ENCODE results near the gene PLCD3. TPM values are rescaled to one million over a fixed set of nuclear protein-coding genes. Genes with fewer than 3 reads are reported as not detected.

PLCD3 gene
- total and polyA plus RNA-seq, 2 of the 13 experiments (the other 11 are each of a cell fraction or from before 2014, with no cell fraction given) = 11.3 to 39.1 TPM

- TF ChIP-seq, protein P1, sequence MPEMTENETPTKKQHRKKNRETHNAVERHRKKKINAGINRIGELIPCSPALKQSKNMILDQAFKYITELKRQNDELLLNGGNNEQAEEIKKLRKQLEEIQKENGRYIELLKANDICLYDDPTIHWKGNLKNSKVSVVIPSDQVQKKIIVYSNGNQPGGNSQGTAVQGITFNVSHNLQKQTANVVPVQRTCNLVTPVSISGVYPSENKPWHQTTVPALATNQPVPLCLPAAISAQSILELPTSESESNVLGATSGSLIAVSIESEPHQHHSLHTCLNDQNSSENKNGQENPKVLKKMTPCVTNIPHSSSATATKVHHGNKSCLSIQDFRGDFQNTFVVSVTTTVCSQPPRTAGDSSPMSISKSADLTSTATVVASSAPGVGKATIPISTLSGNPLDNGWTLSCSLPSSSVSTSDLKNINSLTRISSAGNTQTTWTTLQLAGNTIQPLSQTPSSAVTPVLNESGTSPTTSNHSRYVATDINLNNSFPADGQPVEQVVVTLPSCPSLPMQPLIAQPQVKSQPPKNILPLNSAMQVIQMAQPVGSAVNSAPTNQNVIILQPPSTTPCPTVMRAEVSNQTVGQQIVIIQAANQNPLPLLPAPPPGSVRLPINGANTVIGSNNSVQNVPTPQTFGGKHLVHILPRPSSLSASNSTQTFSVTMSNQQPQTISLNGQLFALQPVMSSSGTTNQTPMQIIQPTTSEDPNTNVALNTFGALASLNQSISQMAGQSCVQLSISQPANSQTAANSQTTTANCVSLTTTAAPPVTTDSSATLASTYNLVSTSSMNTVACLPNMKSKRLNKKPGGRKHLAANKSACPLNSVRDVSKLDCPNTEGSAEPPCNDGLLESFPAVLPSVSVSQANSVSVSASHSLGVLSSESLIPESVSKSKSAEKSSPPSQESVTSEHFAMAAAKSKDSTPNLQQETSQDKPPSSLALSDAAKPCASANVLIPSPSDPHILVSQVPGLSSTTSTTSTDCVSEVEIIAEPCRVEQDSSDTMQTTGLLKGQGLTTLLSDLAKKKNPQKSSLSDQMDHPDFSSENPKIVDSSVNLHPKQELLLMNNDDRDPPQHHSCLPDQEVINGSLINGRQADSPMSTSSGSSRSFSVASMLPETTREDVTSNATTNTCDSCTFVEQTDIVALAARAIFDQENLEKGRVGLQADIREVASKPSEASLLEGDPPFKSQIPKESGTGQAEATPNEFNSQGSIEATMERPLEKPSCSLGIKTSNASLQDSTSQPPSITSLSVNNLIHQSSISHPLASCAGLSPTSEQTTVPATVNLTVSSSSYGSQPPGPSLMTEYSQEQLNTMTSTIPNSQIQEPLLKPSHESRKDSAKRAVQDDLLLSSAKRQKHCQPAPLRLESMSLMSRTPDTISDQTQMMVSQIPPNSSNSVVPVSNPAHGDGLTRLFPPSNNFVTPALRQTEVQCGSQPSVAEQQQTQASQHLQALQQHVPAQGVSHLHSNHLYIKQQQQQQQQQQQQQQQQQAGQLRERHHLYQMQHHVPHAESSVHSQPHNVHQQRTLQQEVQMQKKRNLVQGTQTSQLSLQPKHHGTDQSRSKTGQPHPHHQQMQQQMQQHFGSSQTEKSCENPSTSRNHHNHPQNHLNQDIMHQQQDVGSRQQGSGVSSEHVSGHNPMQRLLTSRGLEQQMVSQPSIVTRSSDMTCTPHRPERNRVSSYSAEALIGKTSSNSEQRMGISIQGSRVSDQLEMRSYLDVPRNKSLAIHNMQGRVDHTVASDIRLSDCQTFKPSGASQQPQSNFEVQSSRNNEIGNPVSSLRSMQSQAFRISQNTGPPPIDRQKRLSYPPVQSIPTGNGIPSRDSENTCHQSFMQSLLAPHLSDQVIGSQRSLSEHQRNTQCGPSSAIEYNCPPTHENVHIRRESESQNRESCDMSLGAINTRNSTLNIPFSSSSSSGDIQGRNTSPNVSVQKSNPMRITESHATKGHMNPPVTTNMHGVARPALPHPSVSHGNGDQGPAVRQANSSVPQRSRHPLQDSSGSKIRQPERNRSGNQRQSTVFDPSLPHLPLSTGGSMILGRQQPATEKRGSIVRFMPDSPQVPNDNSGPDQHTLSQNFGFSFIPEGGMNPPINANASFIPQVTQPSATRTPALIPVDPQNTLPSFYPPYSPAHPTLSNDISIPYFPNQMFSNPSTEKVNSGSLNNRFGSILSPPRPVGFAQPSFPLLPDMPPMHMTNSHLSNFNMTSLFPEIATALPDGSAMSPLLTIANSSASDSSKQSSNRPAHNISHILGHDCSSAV (CRISPR knock-in tag; IDR thresholded peaks at IDR 0.05; ENCODE audit: borderline replicate concordance) = no peak
- TF ChIP-seq TRIM24 (CRISPR knock-in tag; IDR thresholded peaks at IDR 0.05) (no peak), ARNT (IDR thresholded peaks at IDR 0.05) (no peak), ELF4 (CRISPR knock-in tag; IDR thresholded peaks at IDR 0.05; ENCODE audit: borderline replicate concordance) (no peak), SALL2 (CRISPR knock-in tag; IDR thresholded peaks at IDR 0.05) (no peak; the same call in 1 of the 2 replicates), KAT7 (CRISPR knock-in tag; IDR thresholded peaks at IDR 0.05; ENCODE audit: borderline replicate concordance) (no peak), RXRB (CRISPR knock-in tag; IDR thresholded peaks at IDR 0.05; ENCODE audit: borderline replicate concordance) (peak; percentile 80), KMT2B (CRISPR knock-in tag; IDR thresholded peaks at IDR 0.05) (peak; percentile 52; the same call in 1 of the 2 replicates), ZFP91 (CRISPR knock-in tag; IDR thresholded peaks at IDR 0.05; ENCODE audit: borderline replicate concordance) (no peak; the same call in 1 of the 2 replicates), PRDM15 (CRISPR knock-in tag; IDR thresholded peaks at IDR 0.05) (no peak), KDM4B (CRISPR knock-in tag; IDR thresholded peaks at IDR 0.05) (0 out of 2 replicates have a peak, but pooled peaks have one; percentile 43), ZSCAN21 (CRISPR knock-in tag; IDR thresholded peaks at IDR 0.05; ENCODE audit: borderline replicate concordance) (no peak; the same call in 1 of the 2 replicates)
- TF ChIP-seq, protein P2, sequence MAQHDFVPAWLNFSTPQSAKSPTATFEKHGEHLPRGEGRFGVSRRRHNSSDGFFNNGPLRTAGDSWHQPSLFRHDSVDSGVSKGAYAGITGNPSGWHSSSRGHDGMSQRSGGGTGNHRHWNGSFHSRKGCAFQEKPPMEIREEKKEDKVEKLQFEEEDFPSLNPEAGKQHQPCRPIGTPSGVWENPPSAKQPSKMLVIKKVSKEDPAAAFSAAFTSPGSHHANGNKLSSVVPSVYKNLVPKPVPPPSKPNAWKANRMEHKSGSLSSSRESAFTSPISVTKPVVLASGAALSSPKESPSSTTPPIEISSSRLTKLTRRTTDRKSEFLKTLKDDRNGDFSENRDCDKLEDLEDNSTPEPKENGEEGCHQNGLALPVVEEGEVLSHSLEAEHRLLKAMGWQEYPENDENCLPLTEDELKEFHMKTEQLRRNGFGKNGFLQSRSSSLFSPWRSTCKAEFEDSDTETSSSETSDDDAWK (CRISPR knock-in tag; IDR thresholded peaks at IDR 0.05) = no peak
Observed at GRCh38 chr17:45171338-45172231, 39.3 kb upstream of the PLCD3 start (continued).
